Activated T-cell treated with anti-CD3 and anti-CD28 coated beads, Interleukin-2, amount 50 U/mL, for 1 hour (primary cell): ENCODE data around the gene CEP128.

Experiments
- DNase-seq: peaks from one replicate; pipeline ENCODE4 v3.0.0-alpha.2; 2020

CEP128 gene

DNA sequence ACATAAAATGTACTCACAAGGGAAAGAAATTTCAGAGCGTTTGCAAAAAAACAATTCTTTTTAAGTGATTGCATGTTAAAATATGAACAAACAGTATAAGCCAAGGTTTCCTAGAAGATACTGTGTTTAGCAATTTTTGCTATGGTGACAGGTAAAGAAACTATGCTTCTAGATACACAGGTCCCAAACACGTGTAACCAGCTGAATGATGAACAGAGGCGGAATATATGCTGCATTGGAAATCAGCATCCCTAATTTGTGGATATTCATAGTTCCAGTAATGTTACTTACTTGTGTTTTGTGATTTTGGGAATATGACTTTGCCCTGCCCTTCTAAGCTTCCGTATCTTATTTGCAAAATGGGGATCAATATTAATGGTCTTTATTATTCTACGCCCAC is 403.9 kb downstream of the CEP128 start:
- DNase-seq: no peak

DNA sequence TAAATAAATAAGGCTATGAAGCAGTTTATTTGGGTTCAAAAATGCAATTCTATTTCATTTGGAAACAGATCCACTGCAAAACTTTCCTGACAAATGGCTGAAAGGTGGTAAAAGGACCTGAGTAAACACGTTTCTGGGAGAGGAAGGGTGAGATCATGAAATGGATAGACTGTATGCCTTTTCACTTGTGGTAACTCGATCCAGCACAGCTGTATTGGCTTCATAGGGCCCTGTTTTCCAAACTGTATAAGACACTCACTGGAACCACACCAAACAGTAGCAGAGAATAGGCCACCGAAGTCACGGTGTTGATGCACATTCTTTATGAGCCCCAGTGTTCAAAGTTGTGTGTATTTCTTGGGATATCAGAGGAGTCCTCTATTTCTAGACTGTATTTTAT is 405.1 kb downstream of the CEP128 start:
- no peak for DNase-seq

DNA sequence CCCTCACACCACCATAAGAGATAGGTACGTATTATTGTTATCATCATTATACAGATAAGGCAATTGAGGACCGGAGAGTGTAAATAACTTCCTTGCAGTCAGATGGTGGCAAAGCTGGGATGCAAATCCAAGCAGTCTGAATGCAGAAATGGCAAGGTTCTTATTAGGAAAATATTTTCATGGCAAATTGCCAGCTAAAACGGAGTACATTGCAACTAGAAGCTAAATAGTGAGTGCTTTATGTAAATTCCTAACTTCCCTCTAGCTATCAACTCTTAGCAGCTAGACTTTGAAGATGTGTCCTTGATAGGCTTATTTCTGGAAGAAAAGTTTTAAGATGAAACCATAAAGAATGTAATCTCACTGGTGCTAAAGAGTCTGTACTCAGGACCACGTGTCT is 406.4 kb downstream of the CEP128 start:
- DNase-seq: no peak

DNA sequence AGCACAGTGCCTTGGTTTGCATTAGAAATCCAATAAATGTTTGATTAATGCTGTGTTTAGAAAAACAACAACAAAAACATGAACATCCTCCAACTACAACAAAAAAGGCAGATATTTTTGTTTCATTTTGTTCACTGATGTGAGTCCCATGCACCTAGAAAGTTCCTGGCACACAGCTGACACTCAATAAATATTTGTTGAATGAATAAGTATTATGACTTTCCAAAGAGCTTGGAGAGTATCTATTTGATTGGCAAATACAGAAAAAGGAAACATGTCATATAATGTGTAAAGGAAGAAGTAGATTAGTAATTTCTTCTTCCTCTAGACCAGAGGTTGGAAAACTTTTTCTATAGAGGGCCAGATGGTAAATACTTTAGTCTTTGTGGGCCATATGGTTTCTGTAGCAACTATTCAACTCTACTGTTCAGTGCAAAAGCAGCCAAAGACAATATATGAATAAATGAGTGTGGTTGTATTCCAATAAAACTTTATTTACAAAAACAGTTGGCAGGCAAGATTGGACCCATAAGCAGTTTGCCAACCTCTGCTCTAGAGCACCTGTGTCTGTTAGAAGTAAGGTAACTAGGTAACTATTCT is 417.9 kb downstream of the CEP128 start:
- DNase-seq: no peak

DNA sequence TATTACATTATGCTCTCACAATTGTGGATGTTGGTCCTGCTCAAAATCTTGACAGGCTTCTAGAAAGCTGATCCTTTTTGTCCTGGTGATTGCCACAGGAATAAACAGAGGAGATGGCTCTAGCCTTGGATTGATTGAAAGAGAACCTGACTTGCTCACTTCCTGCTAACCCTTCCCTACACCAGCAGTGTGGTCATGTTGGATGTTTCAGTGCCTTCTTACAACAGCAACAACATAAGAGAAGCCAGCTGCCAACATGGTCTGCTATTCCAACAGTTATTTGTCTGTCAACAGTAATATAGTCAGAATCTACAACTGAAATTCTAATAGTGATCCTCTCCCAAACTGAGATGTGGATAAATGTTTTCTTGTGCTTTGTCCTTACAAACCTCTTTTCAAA is 418.6 kb downstream of the CEP128 start:
- DNase-seq: no peak

DNA sequence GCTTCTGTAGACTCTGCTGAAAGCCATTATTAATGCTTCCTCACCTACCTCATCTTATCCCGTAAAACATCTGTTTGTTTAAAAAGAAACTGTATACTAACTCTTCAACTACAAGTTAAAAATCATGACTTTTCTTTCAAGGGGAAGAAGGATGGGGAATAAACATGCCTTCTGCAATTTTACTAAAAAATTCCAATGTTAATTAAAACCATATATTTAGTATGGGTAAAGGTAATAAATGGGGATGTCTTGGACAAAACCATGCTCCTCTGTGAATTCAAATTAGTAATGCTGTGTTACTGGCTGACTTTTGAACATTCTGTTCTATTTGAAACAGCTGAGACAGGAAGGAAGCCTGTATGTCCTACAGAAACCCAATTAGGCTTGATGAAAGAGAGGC is 419.1 kb downstream of the CEP128 start:
- no peak for DNase-seq

DNA sequence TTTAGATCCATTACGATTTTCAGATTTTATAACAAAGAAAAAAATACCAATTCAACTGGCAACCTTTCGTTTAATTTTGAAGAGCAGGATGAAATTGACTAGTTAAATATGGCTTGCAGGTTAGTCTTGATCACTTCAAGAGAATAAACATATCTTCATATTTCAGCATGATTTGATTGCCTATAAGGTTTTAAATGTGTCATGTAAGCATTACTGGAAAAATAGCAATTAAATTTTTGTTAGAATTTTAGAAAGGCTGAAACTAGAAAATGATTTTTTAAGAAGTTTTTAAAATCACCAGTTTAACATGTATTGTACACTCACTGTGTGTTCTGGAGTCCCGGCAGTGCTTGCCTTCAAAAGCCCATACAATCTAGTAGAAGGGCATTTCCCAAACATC is 420.1 kb downstream of the CEP128 start:
- no peak for DNase-seq

DNA sequence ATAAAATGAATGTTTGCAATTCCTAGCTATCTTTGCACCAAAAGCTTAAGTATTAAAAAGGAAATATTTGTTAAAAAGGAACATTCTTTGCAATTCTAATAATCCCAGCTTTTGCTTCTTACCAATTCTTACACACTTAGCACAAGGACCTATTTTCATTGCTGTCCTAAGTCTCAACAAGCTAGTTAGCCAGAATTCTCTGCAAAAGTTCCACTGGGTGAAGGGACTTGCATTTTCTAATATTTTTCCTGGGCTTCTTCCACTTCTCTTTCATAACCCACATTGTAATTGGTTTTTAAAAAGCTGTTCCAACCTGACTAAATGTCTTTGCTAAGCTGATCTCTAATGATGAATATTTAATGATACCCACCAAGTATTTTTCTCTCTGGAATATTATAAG is 422.5 kb downstream of the CEP128 start:
- no peak for DNase-seq

DNA sequence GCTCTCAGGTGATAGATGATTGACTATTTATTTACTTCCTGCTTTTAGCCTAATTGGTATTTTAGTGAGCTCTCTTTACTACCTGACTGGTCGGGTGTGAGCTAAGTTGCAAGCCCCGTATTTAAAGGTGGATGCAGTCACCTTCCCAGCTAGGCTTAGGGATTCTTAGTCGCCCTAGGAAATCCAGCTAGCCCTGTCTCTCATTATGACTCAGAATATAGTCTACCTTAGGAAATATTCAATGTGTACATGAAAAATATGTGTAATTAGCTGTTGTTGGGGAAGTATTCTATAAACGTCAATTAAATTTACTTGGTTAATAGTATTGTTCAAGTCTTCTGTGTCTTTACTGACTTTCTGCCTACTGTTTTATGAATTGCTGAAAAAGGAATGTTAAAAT is 423.4 kb downstream of the CEP128 start:
- DNase-seq: no peak

DNA sequence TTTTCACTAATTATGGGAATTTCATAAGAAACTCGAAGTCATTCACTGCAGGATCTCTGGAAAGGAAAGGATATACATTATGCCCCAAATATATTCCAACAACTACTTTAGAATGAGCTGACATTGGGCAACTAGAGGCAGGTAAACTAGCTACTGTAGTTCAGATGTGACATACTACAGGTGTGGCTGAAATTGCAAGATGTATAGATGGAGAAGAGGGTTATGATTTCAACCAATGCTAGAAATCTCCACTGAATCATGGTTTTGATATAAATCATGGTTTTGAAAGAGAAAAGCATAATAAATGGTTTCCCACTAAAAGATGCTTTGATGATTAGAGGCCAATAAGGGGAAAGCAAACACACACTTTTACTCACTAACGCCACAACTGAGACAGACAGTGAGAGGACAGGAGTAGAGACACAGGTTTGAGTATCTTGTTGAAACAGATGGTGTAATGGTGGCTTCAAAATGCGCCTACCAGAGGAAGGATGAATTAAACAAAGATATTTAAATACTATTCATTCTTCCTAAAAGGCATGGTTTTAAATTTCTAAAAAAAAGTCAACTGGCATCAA is 434.2 kb downstream of the CEP128 start:
- DNase-seq: no peak

DNA sequence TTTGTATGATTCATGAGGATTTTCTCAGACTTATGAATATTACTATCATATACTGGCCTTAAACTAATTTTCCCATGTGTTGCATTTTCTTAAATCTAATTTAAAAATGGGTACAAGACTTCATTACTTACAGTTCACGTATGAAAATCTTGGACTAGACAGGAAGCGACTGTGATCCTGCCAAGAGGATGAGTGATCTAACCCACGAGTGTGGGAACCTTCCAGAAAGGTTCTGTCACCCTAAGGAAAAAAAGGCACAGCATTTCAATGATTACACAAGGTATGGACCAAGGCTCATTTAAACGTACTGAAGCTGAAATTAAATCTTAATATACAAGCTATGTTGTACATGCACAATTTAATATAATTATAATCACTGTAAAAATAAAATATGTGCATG is 436.8 kb downstream of the CEP128 start:
- DNase-seq: no peak

DNA sequence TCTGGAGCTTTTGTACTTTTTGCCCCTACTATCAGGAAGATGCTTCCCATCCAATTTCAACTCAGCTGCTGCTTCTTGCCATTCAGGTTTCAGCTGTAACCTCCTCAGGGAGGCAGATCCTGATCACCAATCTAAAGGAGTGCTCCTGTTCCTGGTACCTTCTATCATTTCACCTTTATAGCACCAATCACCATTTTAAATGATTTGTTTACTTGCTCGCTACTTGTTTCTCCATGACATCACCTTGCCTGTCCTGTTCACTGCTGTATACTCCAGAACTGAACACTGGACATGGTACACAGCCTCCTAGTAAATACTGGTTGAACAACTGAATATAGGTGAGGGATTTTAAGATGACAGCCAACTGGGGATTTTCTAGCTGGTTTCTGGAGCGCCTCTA is 443.0 kb downstream of the CEP128 start:
- no peak for DNase-seq

DNA sequence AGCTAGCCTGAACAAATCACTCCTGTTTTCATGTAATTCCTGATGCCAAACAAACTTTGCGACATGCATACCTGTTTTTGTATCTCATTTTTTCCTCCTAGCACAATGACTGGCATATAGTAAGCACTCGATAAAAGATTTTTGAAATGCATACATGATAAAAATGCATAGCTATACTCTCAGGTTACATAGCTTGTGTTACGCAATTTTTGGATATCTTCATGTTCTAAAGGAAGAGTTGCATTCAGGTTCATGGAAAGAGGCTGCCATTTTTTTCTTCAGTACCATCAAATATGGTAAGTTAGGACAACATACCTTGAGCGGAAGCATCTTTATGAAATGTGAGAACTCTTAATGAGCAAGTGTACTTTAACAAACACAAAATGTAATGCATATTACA is 445.4 kb downstream of the CEP128 start:
- no peak for DNase-seq

DNA sequence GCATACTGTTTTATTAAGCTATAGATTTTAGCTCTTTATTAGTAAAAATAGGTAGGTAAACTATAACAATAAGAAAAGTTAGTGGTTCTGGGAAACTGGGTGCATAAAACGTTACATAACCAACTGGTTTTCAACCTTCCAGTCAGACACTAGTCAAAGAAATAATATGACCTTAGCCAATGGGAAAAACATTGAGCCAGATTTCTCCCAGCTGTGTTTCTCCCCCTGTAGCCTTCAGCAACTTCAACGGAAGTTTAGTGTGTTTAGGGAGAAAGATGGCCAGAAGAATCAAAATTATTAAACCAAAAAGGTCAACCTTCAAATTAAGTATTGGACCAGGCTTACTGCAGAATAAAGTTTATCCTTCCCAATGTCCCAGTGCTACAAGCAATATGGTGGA is 446.8 kb downstream of the CEP128 start:
- no peak for DNase-seq

DNA sequence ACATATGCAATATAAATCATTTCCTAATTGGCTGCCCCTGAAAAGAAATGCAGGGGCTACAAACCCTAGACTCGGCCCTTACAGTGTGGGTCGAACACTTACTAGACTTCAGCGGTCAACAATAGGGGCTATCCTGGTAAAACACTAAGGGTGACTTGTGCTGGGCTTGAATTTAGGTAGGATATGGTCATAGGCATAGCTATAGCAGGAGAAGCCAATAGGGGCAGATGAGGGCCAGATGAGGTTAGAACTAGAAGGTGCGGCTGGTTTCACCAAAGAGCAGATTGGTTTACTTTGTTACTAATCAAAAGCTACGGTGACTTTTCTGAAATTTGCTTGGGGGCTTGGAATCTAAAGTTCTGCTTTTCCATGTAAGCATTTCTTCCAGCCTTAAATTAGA is 447.9 kb downstream of the CEP128 start:
- no peak for DNase-seq

DNA sequence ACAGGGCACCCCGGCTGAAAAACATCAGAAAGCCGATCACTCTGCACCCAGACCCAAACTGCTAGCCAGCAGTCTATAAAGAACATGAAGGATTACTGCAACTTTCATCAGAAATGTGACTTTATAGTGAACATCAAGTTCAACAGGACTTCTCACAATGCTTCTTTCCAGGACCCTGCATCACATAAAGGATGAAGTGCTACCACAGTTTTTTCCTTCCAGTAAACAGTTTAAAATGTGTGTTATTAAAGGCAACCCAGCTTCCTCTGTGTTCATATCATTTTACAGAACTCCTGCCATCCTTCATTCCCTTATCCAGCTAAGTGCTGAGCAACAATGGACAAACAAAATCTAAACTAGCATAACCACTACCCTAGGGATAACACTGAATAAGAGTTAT is 449.9 kb downstream of the CEP128 start:
- no peak for DNase-seq

DNA sequence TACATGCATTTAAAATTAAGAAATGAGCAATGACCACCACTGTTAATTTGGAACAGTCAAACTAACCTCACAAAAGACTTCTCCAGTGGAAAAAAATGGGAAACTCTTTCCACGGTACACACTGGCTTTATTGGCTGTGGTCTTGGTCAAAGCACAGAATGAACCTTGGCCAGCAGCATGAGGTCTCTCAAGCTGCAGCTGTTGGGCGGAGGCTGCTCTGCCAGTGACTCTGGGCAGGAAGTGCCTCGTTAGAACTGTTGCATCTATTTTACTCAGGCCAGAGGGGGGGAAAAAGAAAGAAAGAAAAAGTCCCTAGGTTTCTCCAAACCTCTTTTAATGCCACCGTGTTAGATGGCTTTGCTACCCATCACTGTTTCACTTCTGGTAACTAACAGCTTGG is 450.4 kb downstream of the CEP128 start:
- no peak for DNase-seq

DNA sequence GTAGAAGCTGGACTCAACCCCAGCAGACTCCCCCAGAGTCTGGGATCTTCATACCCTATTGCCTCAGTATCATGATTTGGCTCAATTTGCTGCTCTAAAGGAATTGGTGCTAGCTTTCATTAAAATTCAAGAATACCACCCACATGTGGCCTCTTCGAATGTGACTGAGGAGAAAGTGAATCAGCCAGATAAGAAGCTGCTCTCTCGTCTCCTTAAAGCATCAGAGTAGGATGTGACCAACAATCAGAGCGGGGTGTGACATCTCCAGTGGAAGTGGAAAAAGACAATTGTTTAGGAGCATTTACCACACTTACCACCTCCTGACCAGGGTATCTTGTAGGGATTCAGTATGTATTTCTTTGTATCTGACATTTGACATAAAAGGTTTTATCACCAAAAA is 452.0 kb downstream of the CEP128 start:
- no peak for DNase-seq

DNA sequence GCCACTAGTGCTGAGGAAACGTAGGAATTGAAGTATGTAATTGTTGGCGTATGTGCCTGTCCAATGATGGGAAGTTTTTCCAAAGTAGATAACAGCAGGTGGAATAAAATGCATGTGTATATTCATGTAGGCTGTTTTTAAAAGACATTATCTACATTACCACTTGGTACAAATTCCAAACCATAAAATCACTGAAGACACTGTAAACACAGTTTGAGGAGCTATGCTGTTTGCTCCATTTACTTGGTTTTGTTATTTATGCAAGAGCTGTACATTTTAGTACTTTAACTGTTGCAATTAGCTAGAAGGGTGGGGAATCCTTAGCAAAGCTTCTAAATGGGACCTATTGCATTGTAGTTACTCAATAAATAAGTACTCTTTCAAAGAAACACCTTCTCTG is 455.8 kb downstream of the CEP128 start:
- DNase-seq: no peak

DNA sequence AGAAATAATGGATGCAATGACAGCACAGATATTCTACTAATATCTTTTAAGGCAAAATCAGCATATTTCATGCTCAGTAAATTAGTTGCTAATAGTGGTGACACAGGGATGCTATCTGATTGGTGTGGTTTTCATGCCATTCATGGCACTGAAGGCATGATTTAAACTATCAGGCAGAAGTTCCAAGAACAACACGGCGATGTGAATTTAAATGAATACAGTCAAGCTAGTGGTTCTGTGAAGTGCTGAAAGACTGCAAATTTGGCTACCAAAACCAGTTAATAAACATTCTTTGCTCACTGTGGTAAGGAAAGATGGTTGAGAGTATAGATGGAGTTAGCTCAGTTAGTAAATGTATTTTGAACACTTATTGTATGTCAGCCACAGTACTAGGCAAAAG is 458.2 kb downstream of the CEP128 start:
- DNase-seq: no peak

DNA sequence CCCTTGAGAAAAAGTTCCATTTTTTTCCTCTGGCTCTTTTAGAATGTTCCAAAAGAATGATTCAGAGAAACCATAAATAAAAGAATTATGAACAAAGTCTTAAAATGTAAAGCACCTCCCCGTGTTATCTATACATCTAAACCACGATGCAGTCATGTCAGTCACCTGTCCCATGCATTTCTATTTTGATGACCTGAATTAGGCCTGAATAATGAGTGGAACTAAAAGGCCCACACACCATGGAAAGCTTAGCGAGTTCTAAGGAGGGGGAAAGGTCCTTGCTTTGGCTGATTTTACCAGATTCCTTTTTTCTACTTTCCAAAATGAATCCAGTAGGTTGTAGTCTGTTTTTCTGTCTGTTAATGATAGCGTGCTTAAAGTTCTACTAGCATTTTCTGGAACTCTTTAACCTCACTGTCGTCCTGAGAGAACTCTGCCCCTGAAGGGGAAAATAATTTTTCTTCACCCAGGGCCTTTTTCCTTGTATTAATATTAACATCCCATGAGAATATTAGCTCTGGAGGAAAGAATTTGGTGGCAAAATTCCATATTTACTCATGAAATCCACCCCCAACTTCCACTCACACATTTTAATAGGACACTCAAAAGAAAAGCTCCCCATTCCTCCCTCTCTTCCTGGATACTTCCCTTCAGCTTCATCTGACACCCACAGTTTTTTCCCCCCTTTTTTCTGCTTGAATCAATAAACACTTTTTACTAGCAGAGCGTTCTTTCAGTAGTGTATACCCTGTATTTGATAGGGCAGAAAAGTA is 464.0 kb downstream of the CEP128 start:
- DNase-seq: no peak

DNA sequence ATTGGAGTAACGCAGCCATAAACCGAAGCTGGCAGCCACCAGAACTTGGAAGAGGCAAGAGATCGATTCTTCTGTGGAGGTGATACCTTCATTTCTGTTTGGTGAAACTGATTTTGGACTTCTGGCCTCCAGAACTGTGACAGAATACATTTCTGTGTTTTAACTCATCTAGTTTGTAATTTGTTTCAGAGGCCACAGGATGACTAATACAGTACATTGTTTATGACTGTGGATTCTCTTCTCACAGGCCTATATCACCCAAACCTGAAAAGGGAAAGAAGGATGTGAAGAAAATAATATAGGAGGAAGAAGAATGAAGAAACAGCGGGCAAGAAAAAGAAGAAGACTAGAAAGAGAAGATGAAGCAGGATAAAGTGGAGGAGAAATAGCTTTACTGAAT is 466.5 kb downstream of the CEP128 start:
- DNase-seq: no peak

DNA sequence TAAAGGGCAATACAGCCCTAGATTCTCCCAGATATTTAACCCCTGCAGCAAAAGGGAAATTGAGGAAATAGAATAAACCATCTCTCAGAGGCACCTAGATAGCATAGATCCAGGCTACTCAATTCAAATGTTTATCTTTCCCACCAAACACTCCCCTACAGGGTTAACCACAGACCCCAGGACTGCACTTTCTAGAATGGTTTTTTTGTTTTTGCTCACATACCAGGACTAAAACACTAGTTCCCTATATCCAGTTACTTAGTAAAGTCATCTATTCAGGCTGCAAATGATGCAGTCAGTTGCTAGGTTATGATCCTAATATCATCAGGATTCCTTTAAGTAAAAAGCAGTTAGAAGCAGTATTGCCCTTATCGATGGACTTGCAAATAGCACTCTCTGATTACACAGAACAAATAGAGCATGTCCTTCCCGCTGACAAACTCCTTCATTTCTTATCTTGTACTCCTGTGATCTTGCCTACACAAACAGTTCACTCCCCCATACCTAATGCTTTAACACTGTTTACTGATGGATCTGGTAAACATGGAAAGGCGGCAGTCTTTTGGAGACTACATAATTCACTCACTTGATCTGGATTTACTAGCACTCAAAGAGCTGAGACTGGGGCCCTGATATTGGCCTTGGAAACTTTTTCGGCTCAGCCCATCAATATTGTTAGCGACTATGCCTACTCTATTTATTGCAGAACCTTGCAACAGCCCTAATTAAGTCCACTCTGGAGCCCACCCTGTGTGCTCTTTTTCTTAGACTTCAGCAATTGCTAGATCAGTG is 473.0 kb downstream of the CEP128 start:
- DNase-seq: no peak
